ENCODE data around the gene CADPS.

CADPS gene

GRCh38 chr3:62873451-62873760 is 1.8 kb downstream of the CADPS start:
- DNase-seq, result peak; percentile 65

- DNase-seq, result no peak
Measured at GRCh38 chr3:62872318-62872717, 2.9 kb downstream of the CADPS start.

- DNase-seq, result no peak
Measured at GRCh38 chr3:62870321-62870720, 4.9 kb downstream of the CADPS start.

- no peak for DNase-seq
Measured at GRCh38 chr3:62863648-62864047, 11.6 kb downstream of the CADPS start.

- no peak for DNase-seq
Measured at GRCh38 chr3:62859203-62859791, 15.9 kb downstream of the CADPS start.

GRCh38 chr3:62845996-62846395 is 29.2 kb downstream of the CADPS start:
- DNase-seq, result no peak

GRCh38 chr3:62843508-62843907 is 31.7 kb downstream of the CADPS start:
- no peak for DNase-seq

GRCh38 chr3:62839748-62840147 is 35.5 kb downstream of the CADPS start:
- DNase-seq, result no peak

- no peak for DNase-seq
Measured at GRCh38 chr3:62837145-62837787, 38.0 kb downstream of the CADPS start.

- no peak for DNase-seq
Measured at GRCh38 chr3:62835554-62836236, 39.5 kb downstream of the CADPS start.

GRCh38 chr3:62833538-62833937 is 41.7 kb downstream of the CADPS start:
- DNase-seq, result no peak

GRCh38 chr3:62832553-62832952 is 42.7 kb downstream of the CADPS start:
- peak; percentile 5 for DNase-seq

- no peak for DNase-seq
Measured at GRCh38 chr3:62830727-62831322, 44.4 kb downstream of the CADPS start.

GRCh38 chr3:62827550-62827949 is 47.7 kb downstream of the CADPS start:
- peak; percentile 14 for DNase-seq

- no peak for DNase-seq
Measured at GRCh38 chr3:62824965-62825592, 50.1 kb downstream of the CADPS start.

GRCh38 chr3:62823461-62824050 is 51.7 kb downstream of the CADPS start:
- DNase-seq, result no peak

- DNase-seq, result no peak
Measured at GRCh38 chr3:62822905-62823304, 52.3 kb downstream of the CADPS start.

GRCh38 chr3:62818347-62818746 is 56.9 kb downstream of the CADPS start:
- DNase-seq, result no peak

GRCh38 chr3:62817678-62818077 is 57.5 kb downstream of the CADPS start:
- no peak for DNase-seq

- DNase-seq, result no peak
Measured at GRCh38 chr3:62815981-62816380, 59.2 kb downstream of the CADPS start.

- no peak for DNase-seq
Measured at GRCh38 chr3:62812631-62813030, 62.6 kb downstream of the CADPS start.

GRCh38 chr3:62811119-62811518 is 64.1 kb downstream of the CADPS start:
- no peak for DNase-seq

GRCh38 chr3:62809369-62809768 is 65.8 kb downstream of the CADPS start:
- no peak for DNase-seq

Measured in NCI-H2171 treated with DMSO at 0.1 percent for 48 hours (cell line).